ENCODE results near the gene PILRB. TPM values are rescaled to one million over a fixed set of nuclear protein-coding genes. Genes with fewer than 3 reads are reported as not detected.

Gene PILRB
- total and polyA plus RNA-seq, 9 of the 15 experiments (the other 6 are each of a cell fraction or from before 2014, with no cell fraction given) = 6.2 to 94.6 (median 37.0) TPM

- Histone ChIP-seq H4K20me1 (replicated peaks; ENCODE audit: control insufficient read depth, insufficient read depth, low read length) (no peaks in the 10 kb centered on the region), H3K27ac (ENCODE audit: extremely low read depth, low read depth, low read length) (no peak overlapping the region), H2AFZ (ENCODE audit: low read depth, low read length) (no peak overlapping the region), H3K4me1 (replicated peaks in 1 of 2; ENCODE audit: control insufficient read depth in 2 of 2, insufficient read depth in 2 of 2, low read length in 2 of 2) (peaks cover 7 to 18% of the 10 kb centered on the region in 2 experiments; a peak in 4 of 5 replicates), H3K36me3 (ENCODE audit: control insufficient read depth, insufficient read depth, low read length) (peaks cover 33% of the 10 kb centered on the region), H3K9ac (ENCODE audit: insufficient read depth in 1 of 2, low read depth in 2 of 2, low read length in 2 of 2) (no peak overlapping the region), H3K79me2 (ENCODE audit: control insufficient read depth, insufficient read depth, low read length) (no peaks in the 10 kb centered on the region), H3K9me1 (ENCODE audit: control insufficient read depth, insufficient read depth, low read length) (peaks cover 4% of the 10 kb centered on the region), H3K27me3 (ENCODE audit: control insufficient read depth in 2 of 2, insufficient read depth in 2 of 2, low read length in 2 of 2) (no peaks in the 10 kb centered on the region), H3K4me2 (ENCODE audit: insufficient read depth, low read length) (no peak overlapping the region), H3K9me3 (replicated peaks; ENCODE audit: control insufficient read depth, insufficient read depth, low read depth, low read length) (no peaks in the 10 kb centered on the region), H3K4me3 (no peak overlapping the region)
- 84% methylated on average over 8 of the region's 8 CpGs for WGBS (ENCODE audit: insufficient coverage, low coverage, missing lambda C conversion rate)
- no peak for DNase-seq (ENCODE audit: extremely low read depth in 1 of 4, low spot score in 3 of 4)
- ATAC-seq = no peak
- in situ Hi-C loops (cut with MboI) (no loop called here), intact Hi-C loops (cut with micrococcal nuclease) (no loop called here)
- FAIRE-seq = no peak
- TF ChIP-seq NFXL1 (CRISPR knock-in tag; IDR thresholded peaks at IDR 0.05) = no peak
- TF ChIP-seq TEAD2 (tag; IDR thresholded peaks at IDR 0.05) = no peak
- TF ChIP-seq PHF21A (IDR thresholded peaks at IDR 0.05; ENCODE audit: borderline replicate concordance, low read depth) = no peak
- 0 out of 2 replicates have a peak, but pooled peaks have one; percentile 26 for TF ChIP-seq POLR2AphosphoS2 (IDR thresholded peaks at IDR 0.05; ENCODE audit: low read length)
- TF ChIP-seq EP400 (IDR thresholded peaks at IDR 0.05) = no peak
- peak; percentile 13; the same call in 1 of the 2 replicates for TF ChIP-seq ZBTB33 (CRISPR knock-in tag; IDR thresholded peaks at IDR 0.05)
- no peak for TF ChIP-seq SUPT5H (IDR thresholded peaks at IDR 0.05)
- no peak for TF ChIP-seq RBM39 (optimal IDR thresholded peaks at IDR 0.05; ENCODE audit: low read depth, low read length)
- BruUV-seq (replicated peaks) = no TSS peak
- ChIA-PET CTCF (ENCODE audit: low intra/inter-chr PET ratio) (no interaction called here), POLR2A (interaction anchor here (0.6 kb wide), 1 partner anchor 1395 kb away, joined by 3 read pairs; no protein-coding TSS in a partner anchor)
Measured at GRCh38 chr7:100367251-100367620, 9.3 kb downstream of the PILRB start.
